Testis (tissue), 3 donors: ENCODE results near the gene MYL6. TPM values are rescaled to one million over a fixed set of nuclear protein-coding genes. Genes with fewer than 3 reads are reported as not detected.

ENCODE experiments used
- DNase-seq: peaks from one replicate; pipeline ENCODE4 v3.0.0-alpha.2; 2019
- H3K27ac ChIP-seq, 2 donors: fragments of 200-600 bp; sonication (generic); one replicate each; pipeline ENCODE4 v1.5.1; 2019
- H3K27me3 ChIP-seq: fragments of 200-600 bp; sonication (generic); one replicate; pipeline ENCODE4 v1.5.1; 2019
- H3K36me3 ChIP-seq: fragments of 200-600 bp; sonication (generic); one replicate; pipeline ENCODE4 v1.5.1; 2017; ENCODE audit warnings: low read depth; ENCODE audit errors: missing control alignments
- H3K4me1 ChIP-seq: fragments of 200-600 bp; sonication (generic); one replicate; pipeline ENCODE4 v1.5.1; 2019
- H3K4me3 ChIP-seq, 2 donors: fragments of 200-600 bp; sonication (generic); one replicate each; pipeline ENCODE4 v1.5.1; 2017 to 2019
- H3K9me3 ChIP-seq: fragments of 200-600 bp; sonication (generic); one replicate; pipeline ENCODE4 v1.5.1; 2017
- POLR2A ChIP-seq: fragments of 450-650 bp; IDR thresholded peaks from one replicate; pipeline ENCODE4 v1.6.1; 2017; ENCODE audit warnings: antibody characterized with exemption, mild to moderate bottlenecking, moderate library complexity
- WGBS, 2 donors: methylation state at CpG; one replicate each; pipeline ENCODE4 v1.1.5; 2018; 5-methylcytosine and 5-hydroxymethylcytosine counted together
- intact Hi-C: fragments of 100-400 bp; cut with DNase I; formaldehyde crosslinking; loops from one replicate; pipeline ENCODE4 v1.15.1; 2023; ENCODE audit warnings: low total_unique reads
- polyA plus RNA-seq: library from polyadenylated mRNA; stranded (reverse); fragments of 350-450 nt; fragmentation: Illumina TruSeq; extraction: RNeasy Lipid Tissue Mini Kit (QIAGEN cat#74804); gene quantifications from one replicate; pipeline ENCODE4 v1.2.3, GENCODE V29; 2014; ENCODE audit warnings: low read depth, low replicate concordance; ENCODE audit not compliant: insufficient read depth
- total RNA-seq, 2 donors: library from RNA; depleted of rRNA; stranded (reverse); fragments of >200 nt; gene quantifications; one replicate each; pipeline ENCODE4 v1.2.3, GENCODE V29; 2016
- TF ChIP-seq, protein P1 (sequence below), 3 experiments: fragments of 450-650 bp in 2 of 3; fragments of 200-600 bp in 1 of 3; sonication (generic) in 1 of 3; IDR thresholded peaks; one replicate each; pipeline ENCODE4 v1.5.1; 2016 to 2019; ENCODE audit warnings: antibody characterized with exemption in 3 of 3, mild to moderate bottlenecking in 2 of 3, moderate library complexity in 1 of 3

Gene MYL6
- total and polyA plus RNA-seq, 3 donors from 2014 or later, result 939 to 1,373 (median 1,271) TPM

DNA sequence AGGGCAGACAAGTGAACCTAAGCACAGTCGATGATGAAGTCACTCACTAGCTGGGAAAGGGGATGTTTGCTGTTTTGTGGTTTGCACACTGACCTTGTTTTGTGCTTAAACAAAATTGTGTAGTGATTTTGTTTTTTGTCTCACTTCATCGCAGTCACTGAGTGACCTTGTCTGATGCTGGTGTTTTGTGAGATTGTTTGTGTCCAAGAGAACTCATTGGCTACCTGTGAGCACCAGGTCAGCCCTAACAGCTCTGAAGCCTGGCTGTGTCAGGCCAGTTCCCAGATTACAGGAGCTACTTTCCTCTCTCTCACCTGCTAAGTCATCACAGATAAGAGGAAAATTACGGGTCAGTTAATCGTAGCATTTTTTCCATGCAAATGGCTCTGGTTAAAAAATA, 34.0 kb upstream of the MYL6 start:
- H3K4me3 ChIP-seq, result no peak overlapping the region
- H3K27me3 ChIP-seq, result no peaks in the 10 kb centered on the region
- H3K4me1 ChIP-seq, result peaks cover 31% of the 10 kb centered on the region

DNA sequence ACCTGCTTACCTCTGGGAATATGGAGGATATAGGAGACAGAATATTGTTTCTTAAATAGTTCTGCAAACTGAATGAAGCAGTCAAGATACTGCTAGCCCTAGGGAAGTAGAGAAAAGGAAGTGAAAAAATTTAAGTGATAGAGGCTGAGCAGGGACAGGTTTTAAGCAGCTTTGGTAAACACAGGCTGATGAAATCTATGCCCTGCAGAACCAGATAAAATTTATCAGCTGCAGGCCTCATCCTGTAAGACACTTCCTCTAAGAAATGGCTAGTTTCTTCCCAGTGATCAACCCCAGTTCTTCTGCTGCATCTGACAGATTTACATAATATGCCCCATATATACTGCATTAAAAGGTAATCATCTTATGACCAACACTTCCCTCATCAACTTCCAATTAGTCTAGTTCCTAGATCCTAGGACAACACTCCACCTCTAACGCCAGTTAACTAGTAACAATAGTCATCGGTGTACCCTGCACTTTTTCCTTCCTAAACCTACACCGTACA, 31.4 kb upstream of the MYL6 start:
- Histone ChIP-seq H3K27ac (peak overlapping the region; percentile 71 to 93), H3K4me3 (no peak overlapping the region), H3K4me1 (peaks cover 26% of the 10 kb centered on the region), H3K9me3 (no peaks in the 10 kb centered on the region), H3K36me3 (no peaks in the 10 kb centered on the region), H3K27me3 (no peaks in the 10 kb centered on the region)
- intact Hi-C loops, result loop anchor here (5.0 kb wide), 1 partner anchor 36 kb away; no protein-coding TSS in a partner anchor
- WGBS, 2 donors, result 39 to 52% methylated on average over 3 of the region's 3 CpGs
- TF ChIP-seq, protein P1, sequence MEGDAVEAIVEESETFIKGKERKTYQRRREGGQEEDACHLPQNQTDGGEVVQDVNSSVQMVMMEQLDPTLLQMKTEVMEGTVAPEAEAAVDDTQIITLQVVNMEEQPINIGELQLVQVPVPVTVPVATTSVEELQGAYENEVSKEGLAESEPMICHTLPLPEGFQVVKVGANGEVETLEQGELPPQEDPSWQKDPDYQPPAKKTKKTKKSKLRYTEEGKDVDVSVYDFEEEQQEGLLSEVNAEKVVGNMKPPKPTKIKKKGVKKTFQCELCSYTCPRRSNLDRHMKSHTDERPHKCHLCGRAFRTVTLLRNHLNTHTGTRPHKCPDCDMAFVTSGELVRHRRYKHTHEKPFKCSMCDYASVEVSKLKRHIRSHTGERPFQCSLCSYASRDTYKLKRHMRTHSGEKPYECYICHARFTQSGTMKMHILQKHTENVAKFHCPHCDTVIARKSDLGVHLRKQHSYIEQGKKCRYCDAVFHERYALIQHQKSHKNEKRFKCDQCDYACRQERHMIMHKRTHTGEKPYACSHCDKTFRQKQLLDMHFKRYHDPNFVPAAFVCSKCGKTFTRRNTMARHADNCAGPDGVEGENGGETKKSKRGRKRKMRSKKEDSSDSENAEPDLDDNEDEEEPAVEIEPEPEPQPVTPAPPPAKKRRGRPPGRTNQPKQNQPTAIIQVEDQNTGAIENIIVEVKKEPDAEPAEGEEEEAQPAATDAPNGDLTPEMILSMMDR (IDR thresholded peaks at IDR 0.05), result no peak
- TF ChIP-seq POLR2A, result no peak
- DNase-seq, result no peak

More for the DNA sequence above, 34.0 kb upstream of the MYL6 start:
- no peak overlapping the region for H3K27ac ChIP-seq
- no peaks in the 10 kb centered on the region for H3K9me3 ChIP-seq
- no peaks in the 10 kb centered on the region for H3K36me3 ChIP-seq
- TF ChIP-seq, protein P1 (IDR thresholded peaks at IDR 0.05), result no peak
- no peak for TF ChIP-seq POLR2A
- intact Hi-C loops, result no loop called here
- 82 to 86% methylated on average over 4 of the region's 4 CpGs for whole genome bisulfite sequencing, 2 donors
- DNase-seq, result no peak

DNA sequence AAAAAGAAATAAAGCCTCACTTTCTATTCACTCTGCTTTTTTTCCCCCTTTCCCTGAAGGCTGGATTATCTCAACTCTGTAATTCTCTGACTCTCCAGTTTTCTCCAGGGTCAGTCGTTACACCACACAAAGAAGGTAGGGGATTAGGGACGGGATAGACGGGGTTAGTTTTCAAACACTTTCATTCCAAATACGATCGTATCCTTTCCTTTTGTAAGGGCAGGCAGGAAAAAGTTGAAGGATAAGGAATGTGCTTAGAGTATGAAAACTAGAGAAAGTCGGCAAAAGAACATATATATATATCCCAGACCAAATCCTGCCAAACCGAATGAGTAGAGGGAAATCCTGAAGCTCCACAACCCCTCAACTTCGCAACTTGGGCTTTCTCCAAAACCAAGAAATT, 30.7 kb upstream of the MYL6 start:
- no peaks in the 10 kb centered on the region for H3K36me3 ChIP-seq
- H3K4me3 ChIP-seq, result peak overlapping the region; percentile 77
- H3K4me1 ChIP-seq, result peaks cover 26% of the 10 kb centered on the region
- H3K27me3 ChIP-seq, result no peaks in the 10 kb centered on the region
- intact Hi-C loops, result loop anchor here (5.0 kb wide), 1 partner anchor 35 kb away; no protein-coding TSS in a partner anchor
- TF ChIP-seq, protein P1 (IDR thresholded peaks at IDR 0.05), result no peak
- no peak for TF ChIP-seq POLR2A
- no peak for DNase-seq
- 0% methylated on average over 8 of the region's 8 CpGs for WGBS, 2 donors
- no peaks in the 10 kb centered on the region for H3K9me3 ChIP-seq
- H3K27ac ChIP-seq, result peak overlapping the region; percentile 71 to 93

DNA sequence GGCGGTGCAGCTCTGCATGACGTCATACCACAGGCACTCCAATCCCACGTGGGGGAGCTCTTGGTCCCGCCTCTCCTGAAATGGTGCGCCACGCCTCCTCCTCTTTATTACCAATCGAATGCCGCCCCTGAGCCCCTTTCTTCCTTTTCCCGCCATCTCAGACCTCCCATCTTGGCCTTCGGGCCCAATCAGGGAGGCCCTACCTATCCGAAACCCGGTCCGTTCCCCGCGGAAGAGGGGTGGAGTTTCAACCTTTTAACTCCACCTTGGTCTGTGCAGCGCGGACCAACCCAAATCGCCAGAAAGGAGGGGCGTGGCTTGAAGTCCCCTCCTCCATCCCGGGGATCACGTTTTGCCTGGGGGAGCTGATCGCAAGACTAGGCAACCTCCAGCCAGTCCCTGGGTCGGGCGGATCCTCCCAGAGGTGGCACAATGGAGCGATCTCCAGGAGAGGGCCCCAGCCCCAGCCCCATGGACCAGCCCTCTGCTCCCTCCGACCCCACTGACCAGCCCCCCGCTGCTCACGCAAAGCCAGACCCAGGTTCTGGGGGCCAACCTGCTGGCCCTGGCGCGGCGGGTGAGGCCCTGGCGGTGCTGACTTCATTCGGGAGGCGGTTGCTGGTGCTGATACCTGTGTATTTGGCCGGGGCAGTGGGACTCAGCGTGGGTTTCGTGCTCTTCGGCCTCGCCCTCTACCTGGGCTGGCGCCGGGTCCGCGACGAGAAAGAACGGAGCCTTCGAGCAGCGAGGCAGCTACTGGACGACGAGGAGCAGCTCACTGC, 30.1 kb upstream of the MYL6 start, which contains the start of gene ESYT1:
Gene ESYT1 (plus strand): TSS at position 380 of the 782 bp plus-strand sequence. CDS start 53 bp downstream, at position 433.
- H3K27me3 ChIP-seq, result no peaks in the 10 kb centered on the region
- H3K9me3 ChIP-seq, result no peaks in the 10 kb centered on the region
- peak within 1 kb of the TSS; percentile 80 to 93 for H3K27ac ChIP-seq
- TF ChIP-seq POLR2A, result peak; percentile 96
- TF ChIP-seq, protein P1 (IDR thresholded peaks at IDR 0.05), result no peak
- WGBS, 2 donors, result 0% methylated on average over 23 to 36 of the region's 49 CpGs
- H3K36me3 ChIP-seq, result no peaks in the 10 kb centered on the region
- peaks cover 26% of the 10 kb centered on the region for H3K4me1 ChIP-seq
- intact Hi-C loops, result loop anchor here (5.0 kb wide), 1 partner anchor 34 kb away; no protein-coding TSS in a partner anchor
- peak within 1 kb of the TSS; percentile 77 for H3K4me3 ChIP-seq
- peak; percentile 99 for DNase-seq
